HepG2 (cell line): ENCODE results near the gene MARF1. TPM values are rescaled to one million over a fixed set of nuclear protein-coding genes. Genes with fewer than 3 reads are reported as not detected.

Source experiments
- ARHGAP35 ChIP-seq: sonication (generic); formaldehyde crosslinking; IDR thresholded peaks from 2 replicates; pipeline ENCODE4 v1.9.0; 2022; ENCODE audit warnings: mild to moderate bottlenecking, inconsistent platforms, moderate library complexity, missing genetic modification reagents, borderline replicate concordance
- HMGXB3 ChIP-seq: sonication (generic); formaldehyde crosslinking; IDR thresholded peaks from 2 replicates; pipeline ENCODE4 v1.4.0; 2020; ENCODE audit warnings: missing genetic modification reagents, borderline replicate concordance
- IKZF5 ChIP-seq: IDR thresholded peaks from 2 replicates; pipeline ENCODE4 v1.6.1; 2018; ENCODE audit warnings: missing genetic modification reagents, mild to moderate bottlenecking, missing compliant biosample characterization
- MTF1 ChIP-seq: sonication (generic); formaldehyde crosslinking; IDR thresholded peaks from 2 replicates; pipeline ENCODE4 v1.5.0; 2020; ENCODE audit warnings: missing genetic modification reagents
- TARDBP ChIP-seq: sonication (generic); formaldehyde crosslinking; IDR thresholded peaks from 2 replicates; pipeline ENCODE4 v1.8.0; 2022; ENCODE audit warnings: mild to moderate bottlenecking, missing genetic modification reagents
- THAP7 ChIP-seq: sonication (generic); formaldehyde crosslinking; IDR thresholded peaks from 2 replicates; pipeline ENCODE4 v1.8.1; 2023; ENCODE audit warnings: mild to moderate bottlenecking, missing genetic modification reagents
- ZFYVE20 ChIP-seq: sonication (generic); formaldehyde crosslinking; IDR thresholded peaks from 2 replicates; pipeline ENCODE4 v1.8.0; 2023; ENCODE audit warnings: low read depth, mild to moderate bottlenecking, moderate library complexity, missing genetic modification reagents, borderline replicate concordance
- ZNF670 ChIP-seq: sonication (generic); formaldehyde crosslinking; IDR thresholded peaks from 2 replicates; pipeline ENCODE4 v1.8.0; 2022; ENCODE audit warnings: mild to moderate bottlenecking, missing genetic modification reagents, borderline replicate concordance
- polyA plus RNA-seq, 8 experiments: library from polyadenylated mRNA; depleted of rRNA in 3 of 8; stranded (reverse) in 7 of 8; unstranded in 1 of 8; fragments of >200 nt; fragmentation: Illumina TruSeq in 4 of 8; extraction: Trizol in 4 of 8; gene quantifications; 2 replicates each; pipeline versions ENCODE4 v1.2.1 to v1.2.3, GENCODE V29; 2011 to 2016; ENCODE audit warnings: low read depth in 4 of 8, missing spikeins in 1 of 8, mixed read lengths in 1 of 8; ENCODE audit not compliant: insufficient read depth in 1 of 8
- total RNA-seq, 5 experiments: library from RNA; depleted of rRNA; stranded (reverse); fragments of >200 nt; fragmentation: Illumina TruSeq; extraction: Trizol; gene quantifications; 2 replicates each; pipeline ENCODE4 v1.2.3, GENCODE V29; 2016; ENCODE audit warnings: low read depth in 1 of 5
- TF ChIP-seq, protein P1 (sequence below): sonication (generic); formaldehyde crosslinking; IDR thresholded peaks from 2 replicates; pipeline ENCODE4 v1.5.0; 2020; ENCODE audit warnings: missing genetic modification reagents, mild to moderate bottlenecking, borderline replicate concordance
- TF ChIP-seq, protein P2 (sequence below): sonication (generic); formaldehyde crosslinking; IDR thresholded peaks from 2 replicates; pipeline ENCODE4; 2020; ENCODE audit warnings: missing genetic modification reagents, mild to moderate bottlenecking, borderline replicate concordance
- TF ChIP-seq, protein P3 (sequence below): sonication (generic); formaldehyde crosslinking; IDR thresholded peaks from 2 replicates; pipeline ENCODE4 v1.4.0; 2020; ENCODE audit warnings: missing genetic modification reagents

Gene MARF1
- total and polyA plus RNA-seq, 2 of the 13 experiments (the other 11 are each of a cell fraction or from before 2014, with no cell fraction given) = 8.7 to 20.7 TPM

DNA sequence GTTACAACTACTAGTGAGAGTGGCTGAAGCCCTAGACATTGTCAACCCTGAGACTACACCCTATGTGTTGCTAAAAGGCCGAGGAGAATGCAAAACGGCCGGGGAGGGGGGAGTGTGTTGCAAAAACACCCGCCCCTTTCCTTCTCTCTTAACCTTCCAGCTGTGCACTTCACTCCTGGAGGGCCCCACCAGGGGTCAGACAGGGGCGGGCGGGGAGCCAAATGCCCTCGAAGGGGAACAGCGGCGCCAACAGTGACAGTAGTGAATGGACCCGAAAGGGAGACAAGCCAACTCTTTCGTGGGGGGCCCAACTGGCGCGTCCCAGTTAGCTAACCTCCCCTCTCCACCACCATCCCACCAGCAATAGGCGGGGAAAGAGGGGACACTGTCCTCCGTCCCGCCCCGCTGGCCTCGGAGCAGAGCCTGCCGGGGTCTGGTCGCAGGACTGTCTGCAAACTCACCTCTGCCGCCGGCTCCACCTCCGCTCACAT lies 352 bp downstream of the MARF1 start (continued):
- peak; percentile 14; the same call in 1 of the 2 replicates for TF ChIP-seq HMGXB3 (CRISPR knock-in tag)
- TF ChIP-seq IKZF5 (CRISPR knock-in tag) = peak; percentile 18; the same call in 1 of the 2 replicates
- TF ChIP-seq, protein P1, sequence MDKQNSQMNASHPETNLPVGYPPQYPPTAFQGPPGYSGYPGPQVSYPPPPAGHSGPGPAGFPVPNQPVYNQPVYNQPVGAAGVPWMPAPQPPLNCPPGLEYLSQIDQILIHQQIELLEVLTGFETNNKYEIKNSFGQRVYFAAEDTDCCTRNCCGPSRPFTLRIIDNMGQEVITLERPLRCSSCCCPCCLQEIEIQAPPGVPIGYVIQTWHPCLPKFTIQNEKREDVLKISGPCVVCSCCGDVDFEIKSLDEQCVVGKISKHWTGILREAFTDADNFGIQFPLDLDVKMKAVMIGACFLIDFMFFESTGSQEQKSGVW (CRISPR knock-in tag) = no peak
- TF ChIP-seq, protein P2, sequence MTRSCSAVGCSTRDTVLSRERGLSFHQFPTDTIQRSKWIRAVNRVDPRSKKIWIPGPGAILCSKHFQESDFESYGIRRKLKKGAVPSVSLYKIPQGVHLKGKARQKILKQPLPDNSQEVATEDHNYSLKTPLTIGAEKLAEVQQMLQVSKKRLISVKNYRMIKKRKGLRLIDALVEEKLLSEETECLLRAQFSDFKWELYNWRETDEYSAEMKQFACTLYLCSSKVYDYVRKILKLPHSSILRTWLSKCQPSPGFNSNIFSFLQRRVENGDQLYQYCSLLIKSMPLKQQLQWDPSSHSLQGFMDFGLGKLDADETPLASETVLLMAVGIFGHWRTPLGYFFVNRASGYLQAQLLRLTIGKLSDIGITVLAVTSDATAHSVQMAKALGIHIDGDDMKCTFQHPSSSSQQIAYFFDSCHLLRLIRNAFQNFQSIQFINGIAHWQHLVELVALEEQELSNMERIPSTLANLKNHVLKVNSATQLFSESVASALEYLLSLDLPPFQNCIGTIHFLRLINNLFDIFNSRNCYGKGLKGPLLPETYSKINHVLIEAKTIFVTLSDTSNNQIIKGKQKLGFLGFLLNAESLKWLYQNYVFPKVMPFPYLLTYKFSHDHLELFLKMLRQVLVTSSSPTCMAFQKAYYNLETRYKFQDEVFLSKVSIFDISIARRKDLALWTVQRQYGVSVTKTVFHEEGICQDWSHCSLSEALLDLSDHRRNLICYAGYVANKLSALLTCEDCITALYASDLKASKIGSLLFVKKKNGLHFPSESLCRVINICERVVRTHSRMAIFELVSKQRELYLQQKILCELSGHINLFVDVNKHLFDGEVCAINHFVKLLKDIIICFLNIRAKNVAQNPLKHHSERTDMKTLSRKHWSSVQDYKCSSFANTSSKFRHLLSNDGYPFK = peak; percentile 64; the same call in 1 of the 2 replicates
- no peak for TF ChIP-seq ZFYVE20 (CRISPR knock-in tag)
- peak; percentile 70; the same call in 1 of the 2 replicates for TF ChIP-seq ZNF670 (CRISPR knock-in tag)
- peak; percentile 80 for TF ChIP-seq TARDBP (CRISPR knock-in tag)
- TF ChIP-seq THAP7 (CRISPR knock-in tag) = peak; percentile 77
- no peak for TF ChIP-seq MTF1
- TF ChIP-seq ARHGAP35 (CRISPR knock-in tag) = 0 out of 2 replicates have a peak, but pooled peaks have one; percentile 16
- TF ChIP-seq, protein P3, sequence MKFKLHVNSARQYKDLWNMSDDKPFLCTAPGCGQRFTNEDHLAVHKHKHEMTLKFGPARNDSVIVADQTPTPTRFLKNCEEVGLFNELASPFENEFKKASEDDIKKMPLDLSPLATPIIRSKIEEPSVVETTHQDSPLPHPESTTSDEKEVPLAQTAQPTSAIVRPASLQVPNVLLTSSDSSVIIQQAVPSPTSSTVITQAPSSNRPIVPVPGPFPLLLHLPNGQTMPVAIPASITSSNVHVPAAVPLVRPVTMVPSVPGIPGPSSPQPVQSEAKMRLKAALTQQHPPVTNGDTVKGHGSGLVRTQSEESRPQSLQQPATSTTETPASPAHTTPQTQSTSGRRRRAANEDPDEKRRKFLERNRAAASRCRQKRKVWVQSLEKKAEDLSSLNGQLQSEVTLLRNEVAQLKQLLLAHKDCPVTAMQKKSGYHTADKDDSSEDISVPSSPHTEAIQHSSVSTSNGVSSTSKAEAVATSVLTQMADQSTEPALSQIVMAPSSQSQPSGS (CRISPR knock-in tag) = no peak
